HCT116 (cell line): Measurements from ENCODE around the gene ACOX3.
"Not testable (repeated sequence)": the region's sequence is repeated elsewhere in the genome, so short reads cannot be mapped to it uniquely, and the experiment has no call there.

ENCODE experiments used
- ATF3 ChIP-seq: IDR thresholded peaks from 2 replicates; pipeline ENCODE4 v1.6.1; 2012
- EGR1 ChIP-seq: IDR thresholded peaks from 2 replicates; pipeline ENCODE4 v1.6.1; 2012; ENCODE audit warnings: low read depth
- POLR2A ChIP-seq: IDR thresholded peaks from 2 replicates; pipeline ENCODE4 v1.7.0; 2011; ENCODE audit warnings: borderline replicate concordance; ENCODE audit not compliant: insufficient read depth, insufficient read length; ENCODE audit errors: extremely low read depth
- POLR2AphosphoS5 ChIP-seq: IDR thresholded peaks from 2 replicates; pipeline ENCODE4 v1.6.1; 2011; ENCODE audit warnings: mild to moderate bottlenecking, low read depth, low read length, moderate library complexity
- TCF7L2 ChIP-seq: IDR thresholded peaks from 2 replicates; pipeline ENCODE4 v1.7.0; 2011; ENCODE audit warnings: borderline replicate concordance, inconsistent platforms; ENCODE audit not compliant: insufficient read depth, insufficient read length; ENCODE audit errors: extremely low read depth
- ZNF274 ChIP-seq: fragments of 200-500 bp; sonication (Bioruptor generic); IDR thresholded peaks from 2 replicates; pipeline ENCODE4 v1.6.1; 2014; ENCODE audit warnings: mild to moderate bottlenecking, low read depth, low read length, inconsistent platforms
- TF ChIP-seq, protein P1 (sequence below), 3 experiments: fragments of 200-600 bp in 1 of 3; sonication (generic) in 1 of 3; IDR thresholded peaks in 2 of 3; conservative IDR thresholded peaks in 1 of 3; 2 replicates each; pipeline ENCODE4 v1.5.1; 2012 to 2017; ENCODE audit warnings: low read depth in 2 of 3, low read length in 2 of 3, antibody characterized with exemption in 1 of 3, borderline replicate concordance in 1 of 3, control low read depth in 1 of 3, mild to moderate bottlenecking in 1 of 3, mixed read lengths in 1 of 3, mixed run types in 1 of 3, moderate library complexity in 1 of 3; ENCODE audit not compliant: insufficient read depth in 1 of 3

GRCh38 chr4:8406887-8407286 is 33.6 kb downstream of the ACOX3 start:
- TF ChIP-seq EGR1, POLR2A, ATF3, TCF7L2, POLR2AphosphoS5, ZNF274: not testable (repeated sequence)
- TF ChIP-seq, protein P1, sequence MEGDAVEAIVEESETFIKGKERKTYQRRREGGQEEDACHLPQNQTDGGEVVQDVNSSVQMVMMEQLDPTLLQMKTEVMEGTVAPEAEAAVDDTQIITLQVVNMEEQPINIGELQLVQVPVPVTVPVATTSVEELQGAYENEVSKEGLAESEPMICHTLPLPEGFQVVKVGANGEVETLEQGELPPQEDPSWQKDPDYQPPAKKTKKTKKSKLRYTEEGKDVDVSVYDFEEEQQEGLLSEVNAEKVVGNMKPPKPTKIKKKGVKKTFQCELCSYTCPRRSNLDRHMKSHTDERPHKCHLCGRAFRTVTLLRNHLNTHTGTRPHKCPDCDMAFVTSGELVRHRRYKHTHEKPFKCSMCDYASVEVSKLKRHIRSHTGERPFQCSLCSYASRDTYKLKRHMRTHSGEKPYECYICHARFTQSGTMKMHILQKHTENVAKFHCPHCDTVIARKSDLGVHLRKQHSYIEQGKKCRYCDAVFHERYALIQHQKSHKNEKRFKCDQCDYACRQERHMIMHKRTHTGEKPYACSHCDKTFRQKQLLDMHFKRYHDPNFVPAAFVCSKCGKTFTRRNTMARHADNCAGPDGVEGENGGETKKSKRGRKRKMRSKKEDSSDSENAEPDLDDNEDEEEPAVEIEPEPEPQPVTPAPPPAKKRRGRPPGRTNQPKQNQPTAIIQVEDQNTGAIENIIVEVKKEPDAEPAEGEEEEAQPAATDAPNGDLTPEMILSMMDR (IDR thresholded peaks at IDR 0.05 in 2 of 3, conservative IDR thresholded peaks at IDR 0.05 in 1 of 3; ENCODE audit: borderline replicate concordance in 1 of 3, insufficient read depth in 1 of 3, low read depth in 2 of 3, low read length in 2 of 3), result peak; percentile 29 to 36 (median 33); a peak in 2 of 6 replicates
